KMS-11 (cell line): ENCODE measurements around the gene CARHSP1.
"Not testable (repeated sequence)": the region's sequence is repeated elsewhere in the genome, so short reads cannot be mapped to it uniquely, and the experiment has no call there.

ENCODE experiments used
- H2AFZ ChIP-seq: fragments of 200-600 bp; sonication (generic); 2 replicates; pipeline ENCODE4 v1.6.1; 2016; ENCODE audit warnings: antibody characterized with exemption, mixed run types, low read depth
- H3K27ac ChIP-seq: fragments of 200-600 bp; sonication (generic); 2 replicates; pipeline ENCODE4 v1.6.1; 2016; ENCODE audit warnings: mild to moderate bottlenecking, mixed run types
- H3K27me3 ChIP-seq: fragments of 200-600 bp; sonication (generic); 2 replicates; pipeline ENCODE4 v1.6.1; 2017; ENCODE audit warnings: mild to moderate bottlenecking, low read depth, mixed run types, moderate library complexity; ENCODE audit not compliant: insufficient read depth
- H3K36me3 ChIP-seq: fragments of 200-600 bp; sonication (generic); 2 replicates; pipeline ENCODE4 v1.6.1; 2017; ENCODE audit warnings: mild to moderate bottlenecking, mixed run types; ENCODE audit not compliant: insufficient read depth
- H3K4me1 ChIP-seq: fragments of 200-600 bp; sonication (generic); 2 replicates; pipeline ENCODE4 v1.6.1; 2016; ENCODE audit warnings: mild to moderate bottlenecking, low read depth, mixed run types; ENCODE audit not compliant: poor library complexity, severe bottlenecking
- H3K4me2 ChIP-seq: fragments of 200-600 bp; sonication (generic); 2 replicates; pipeline ENCODE4 v1.7.0; 2016; ENCODE audit warnings: mild to moderate bottlenecking, mixed run types
- H3K4me3 ChIP-seq: fragments of 200-600 bp; sonication (generic); IDR thresholded peaks from 2 replicates; pipeline ENCODE4 v1.6.1; 2017; ENCODE audit warnings: low read depth, low read length, mixed read lengths; ENCODE audit not compliant: insufficient read depth
- H3K79me2 ChIP-seq: fragments of 200-600 bp; sonication (generic); 2 replicates; pipeline ENCODE4 v1.6.1; 2016; ENCODE audit warnings: low read depth, mixed run types; ENCODE audit not compliant: insufficient read depth
- H3K9ac ChIP-seq: fragments of 200-600 bp; sonication (generic); 2 replicates; pipeline ENCODE4 v1.6.1; 2016; ENCODE audit warnings: mild to moderate bottlenecking, mixed run types
- H4K20me1 ChIP-seq: fragments of 200-600 bp; sonication (generic); 2 replicates; pipeline ENCODE4 v1.6.1; 2016; ENCODE audit warnings: mild to moderate bottlenecking, mixed run types; ENCODE audit not compliant: insufficient read depth
- TF ChIP-seq, protein P1 (sequence below): fragments of 200-600 bp; sonication (generic); conservative IDR thresholded peaks from 2 replicates; pipeline ENCODE4 v1.6.1; 2017; ENCODE audit warnings: low read depth, mild to moderate bottlenecking, antibody characterized with exemption, low read length, moderate library complexity, mixed read lengths

The CARHSP1 gene

DNA sequence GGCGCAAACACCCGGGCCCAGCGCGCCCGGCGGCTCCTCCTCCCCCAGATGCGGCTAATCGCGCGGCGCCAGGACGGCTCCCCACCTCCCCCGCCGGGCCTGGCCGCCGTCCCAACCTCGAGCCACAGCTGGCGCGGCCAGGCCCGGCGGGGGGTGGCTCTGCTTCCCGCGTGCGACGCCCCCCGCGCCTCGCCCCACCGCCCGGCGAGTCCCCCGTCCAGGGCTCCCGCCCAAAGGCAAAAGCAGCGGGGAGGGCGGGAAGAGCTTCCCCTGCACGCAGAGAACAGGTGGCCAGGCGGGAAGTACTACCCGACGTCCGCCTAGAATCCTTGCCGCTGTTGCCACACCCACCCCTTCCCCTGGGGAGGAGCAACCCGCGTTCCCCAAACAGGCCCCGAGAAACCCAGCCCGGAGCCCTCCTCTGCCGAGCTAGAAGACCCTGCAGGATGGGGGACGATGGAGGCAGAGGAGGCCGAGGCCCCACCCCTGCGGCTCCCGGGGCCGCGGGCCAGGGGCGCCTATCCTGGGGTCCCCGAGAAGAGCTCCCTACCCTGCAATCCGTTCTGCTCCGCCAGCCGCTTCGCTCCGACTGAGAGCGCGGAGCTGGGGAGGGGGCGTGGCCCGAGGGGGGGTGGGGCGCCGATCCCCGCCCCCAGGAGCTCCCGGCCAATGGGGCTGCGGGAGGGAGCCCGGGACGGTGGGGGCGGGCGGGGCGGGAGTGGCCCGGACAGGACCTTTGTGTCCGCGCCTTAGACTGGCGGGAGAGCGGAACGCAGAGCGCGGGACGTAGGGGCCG lies at the start of gene CARHSP1:
TSS of gene CARHSP1 (minus strand) at position 591 of the 796 bp plus-strand sequence. CDS start 9,678 bp downstream, outside the sequence.
- Histone ChIP-seq H3K9ac (peak within 1 kb of the TSS; percentile 75), H2AFZ (peak within 1 kb of the TSS; percentile 83), H3K27me3 (no peaks in the 10 kb centered on the region), H3K79me2 (peaks cover 45% of the 10 kb centered on the region), H3K36me3 (no peaks in the 10 kb centered on the region), H3K27ac (peak within 1 kb of the TSS; percentile 77), H3K4me1 (peaks cover 21% of the 10 kb centered on the region), H4K20me1 (peaks cover 6% of the 10 kb centered on the region; the same call in 1 of the 2 replicates), H3K4me2 (peak within 1 kb of the TSS; percentile 93), H3K4me3 (no peak within 1 kb of the TSS)
- TF ChIP-seq, protein P1, sequence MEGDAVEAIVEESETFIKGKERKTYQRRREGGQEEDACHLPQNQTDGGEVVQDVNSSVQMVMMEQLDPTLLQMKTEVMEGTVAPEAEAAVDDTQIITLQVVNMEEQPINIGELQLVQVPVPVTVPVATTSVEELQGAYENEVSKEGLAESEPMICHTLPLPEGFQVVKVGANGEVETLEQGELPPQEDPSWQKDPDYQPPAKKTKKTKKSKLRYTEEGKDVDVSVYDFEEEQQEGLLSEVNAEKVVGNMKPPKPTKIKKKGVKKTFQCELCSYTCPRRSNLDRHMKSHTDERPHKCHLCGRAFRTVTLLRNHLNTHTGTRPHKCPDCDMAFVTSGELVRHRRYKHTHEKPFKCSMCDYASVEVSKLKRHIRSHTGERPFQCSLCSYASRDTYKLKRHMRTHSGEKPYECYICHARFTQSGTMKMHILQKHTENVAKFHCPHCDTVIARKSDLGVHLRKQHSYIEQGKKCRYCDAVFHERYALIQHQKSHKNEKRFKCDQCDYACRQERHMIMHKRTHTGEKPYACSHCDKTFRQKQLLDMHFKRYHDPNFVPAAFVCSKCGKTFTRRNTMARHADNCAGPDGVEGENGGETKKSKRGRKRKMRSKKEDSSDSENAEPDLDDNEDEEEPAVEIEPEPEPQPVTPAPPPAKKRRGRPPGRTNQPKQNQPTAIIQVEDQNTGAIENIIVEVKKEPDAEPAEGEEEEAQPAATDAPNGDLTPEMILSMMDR, result no peak

DNA sequence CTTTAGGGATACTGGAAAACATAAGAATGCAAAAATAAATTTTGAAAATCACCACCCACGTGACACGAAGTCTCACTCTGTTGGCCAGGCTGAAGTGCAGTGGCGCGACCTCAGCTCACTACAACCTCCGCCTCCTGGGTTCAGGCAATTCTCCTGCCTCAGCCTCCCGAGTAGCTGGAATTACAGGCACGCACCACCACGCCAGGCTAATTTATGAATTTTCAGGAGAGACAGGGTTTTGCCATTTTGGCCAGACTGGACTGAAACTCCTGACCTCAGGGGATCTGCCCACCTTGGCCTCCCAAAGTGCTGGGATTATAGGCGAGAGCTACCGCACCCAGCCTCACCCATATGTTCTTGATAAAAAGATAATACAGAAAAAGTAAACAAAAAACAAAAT lies 48.5 kb upstream of the CARHSP1 start:
- H4K20me1 ChIP-seq, H3K27me3 ChIP-seq, H3K4me2 ChIP-seq, H2AFZ ChIP-seq, H3K27ac ChIP-seq, H3K9ac ChIP-seq, H3K4me3 ChIP-seq: not testable (repeated sequence)
- peaks cover 38% of the 10 kb centered on the region; the same call in 1 of the 2 replicates for H3K79me2 ChIP-seq
- peaks cover 57% of the 10 kb centered on the region for H3K4me1 ChIP-seq
- H3K36me3 ChIP-seq, result peaks cover 15% of the 10 kb centered on the region; the same call in 1 of the 2 replicates

GRCh38 chr16:8916541-8917225 lies 47.9 kb upstream of the CARHSP1 start:
- Histone ChIP-seq H4K20me1 (peaks cover 9% of the 10 kb centered on the region), H3K27me3 (no peaks in the 10 kb centered on the region), H3K4me1 (peaks cover 59% of the 10 kb centered on the region), H3K79me2 (peaks cover 38% of the 10 kb centered on the region; the same call in 1 of the 2 replicates), H3K27ac (no peak overlapping the region), H3K4me3 (no peak overlapping the region), H3K4me2 (no peak overlapping the region), H3K9ac (no peak overlapping the region), H2AFZ (no peak overlapping the region), H3K36me3 (peaks cover 15% of the 10 kb centered on the region; the same call in 1 of the 2 replicates)
- TF ChIP-seq, protein P1, result no peak

- peaks cover 60% of the 10 kb centered on the region for H3K4me1 ChIP-seq
- H3K36me3 ChIP-seq, result peaks cover 8% of the 10 kb centered on the region; the same call in 1 of the 2 replicates
- H3K27ac ChIP-seq, result no peak overlapping the region; the same call in 1 of the 2 replicates
- H3K4me2 ChIP-seq, result no peak overlapping the region
- no peaks in the 10 kb centered on the region for H3K27me3 ChIP-seq
- TF ChIP-seq, protein P1, result no peak
- H3K9ac ChIP-seq, result no peak overlapping the region
- peaks cover 38% of the 10 kb centered on the region; the same call in 1 of the 2 replicates for H3K79me2 ChIP-seq
- peaks cover 9% of the 10 kb centered on the region for H4K20me1 ChIP-seq
- no peak overlapping the region for H3K4me3 ChIP-seq
- H2AFZ ChIP-seq, result no peak overlapping the region
These were observed 47.0 kb upstream of the CARHSP1 start for GRCh38 chr16:8915722-8916301.
